Measurements from ENCODE around the gene TENT4B.

GRCh38 chr16:50208460-50208931, 55.4 kb downstream of the TENT4B start:
- TF ChIP-seq CTCF (conservative IDR thresholded peaks at IDR 0.05) (no peak), ZFX (IDR thresholded peaks at IDR 0.05) (no peak)

All from C4-2B (cell line).